SK-N-DZ (cell line): ENCODE results near the gene ASB7. TPM values are rescaled to one million over a fixed set of nuclear protein-coding genes. Genes with fewer than 3 reads are reported as not detected.
"Not testable (repeated sequence)": the region's sequence is repeated elsewhere in the genome, so short reads cannot be mapped to it uniquely, and the experiment has no call there.

ENCODE experiments used
- DNase-seq: peaks from one replicate; pipeline ENCODE4 v3.0.0-alpha.2; 2015; ENCODE audit warnings: low spot score
- polyA plus RNA-seq, 2 experiments: library from polyadenylated mRNA; depleted of rRNA; stranded (reverse); fragments of >200 nt; gene quantifications; 2 replicates each; pipeline ENCODE4 v1.2.3, GENCODE V29; 2014

The ASB7 gene
- 6.5 and 8.0 TPM in 2 replicates for polyA plus RNA-seq (2014; cell fraction: cytosol; rRNA removed)
- polyA plus RNA-seq (2014; cell fraction: nucleus; rRNA removed) = 5.6 and 6.0 TPM in 2 replicates

- peak; percentile 100 for DNase-seq
Measured at GRCh38 chr15:100602064-100602822, at the start of gene ASB7, which contains the start of gene LINS1. Gene ASB7 (plus strand): TSS chr15:100602589. CDS start chr15:100612217, 9,628 bp downstream. Gene LINS1 (minus strand): TSS chr15:100602184. CDS start chr15:100580842, 21,342 bp downstream.

- no peak for DNase-seq
Measured at GRCh38 chr15:100553468-100553867, 48.9 kb upstream of the ASB7 start.

DNA sequence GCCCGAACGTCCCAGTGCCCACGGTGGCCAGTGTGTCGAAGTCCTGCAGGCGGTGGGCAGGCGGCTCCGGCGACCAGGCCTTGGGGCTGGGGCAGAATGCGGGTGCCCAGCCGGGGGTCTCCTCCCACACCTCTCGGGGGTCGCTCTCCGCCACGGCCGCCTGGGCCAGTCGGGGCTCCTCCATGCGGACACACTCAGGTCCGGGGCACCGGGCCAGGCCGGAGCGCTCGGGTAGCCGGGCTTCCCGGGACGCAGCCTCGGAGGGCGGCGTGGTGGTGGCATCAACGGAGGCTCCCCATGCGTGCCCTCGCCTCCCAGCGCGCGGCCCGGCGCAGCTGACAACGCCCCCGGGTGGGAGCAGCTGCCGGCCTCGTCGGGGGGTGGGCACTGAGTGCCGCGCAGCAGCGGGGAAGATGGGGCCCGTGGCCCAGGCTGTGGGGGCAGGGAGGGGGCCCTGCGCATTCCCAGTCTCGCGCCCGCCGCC lies 43.6 kb upstream of the ASB7 start:
- DNase-seq = no peak

DNA sequence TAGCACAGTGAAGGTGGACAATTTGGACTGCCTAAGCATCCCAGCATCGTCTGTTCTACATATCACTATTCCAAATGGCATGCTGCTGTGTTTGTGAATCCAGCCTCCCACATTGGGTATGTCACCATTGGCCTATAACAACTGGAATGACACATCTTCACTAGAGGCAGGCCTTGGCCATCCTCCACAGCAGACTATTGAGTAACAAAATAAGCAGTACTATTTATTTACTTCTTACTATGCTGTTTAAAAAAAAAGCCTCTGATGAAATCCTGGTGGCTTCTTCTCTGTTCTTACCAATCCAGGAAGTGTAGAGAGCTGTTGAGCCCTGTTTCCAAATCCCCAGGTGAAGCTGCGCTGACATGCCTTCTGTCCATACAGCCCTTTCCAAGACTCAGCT lies 43.1 kb upstream of the ASB7 start:
- DNase-seq = no peak

GRCh38 chr15:100560323-100560722 lies 42.1 kb upstream of the ASB7 start:
- no peak for DNase-seq

DNA sequence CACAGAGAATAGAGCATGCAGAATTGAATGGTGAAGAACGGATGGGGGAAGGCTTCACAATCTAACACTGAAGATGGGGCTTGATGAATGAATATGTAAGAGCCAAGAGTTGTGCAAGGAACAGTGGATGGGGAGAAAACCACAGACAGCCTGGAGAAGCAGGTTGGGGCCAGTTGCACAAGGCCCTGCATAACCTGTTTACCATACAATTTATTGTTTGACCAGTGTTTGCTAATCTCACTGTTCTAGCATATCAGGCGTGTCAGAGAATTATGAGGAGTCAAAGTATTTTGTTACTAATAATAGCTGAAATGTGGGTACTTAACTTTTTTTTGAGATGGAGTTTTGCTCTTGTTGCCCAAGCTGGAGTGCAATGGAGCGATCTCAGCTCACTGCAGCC lies 36.8 kb upstream of the ASB7 start:
- no peak for DNase-seq

DNA sequence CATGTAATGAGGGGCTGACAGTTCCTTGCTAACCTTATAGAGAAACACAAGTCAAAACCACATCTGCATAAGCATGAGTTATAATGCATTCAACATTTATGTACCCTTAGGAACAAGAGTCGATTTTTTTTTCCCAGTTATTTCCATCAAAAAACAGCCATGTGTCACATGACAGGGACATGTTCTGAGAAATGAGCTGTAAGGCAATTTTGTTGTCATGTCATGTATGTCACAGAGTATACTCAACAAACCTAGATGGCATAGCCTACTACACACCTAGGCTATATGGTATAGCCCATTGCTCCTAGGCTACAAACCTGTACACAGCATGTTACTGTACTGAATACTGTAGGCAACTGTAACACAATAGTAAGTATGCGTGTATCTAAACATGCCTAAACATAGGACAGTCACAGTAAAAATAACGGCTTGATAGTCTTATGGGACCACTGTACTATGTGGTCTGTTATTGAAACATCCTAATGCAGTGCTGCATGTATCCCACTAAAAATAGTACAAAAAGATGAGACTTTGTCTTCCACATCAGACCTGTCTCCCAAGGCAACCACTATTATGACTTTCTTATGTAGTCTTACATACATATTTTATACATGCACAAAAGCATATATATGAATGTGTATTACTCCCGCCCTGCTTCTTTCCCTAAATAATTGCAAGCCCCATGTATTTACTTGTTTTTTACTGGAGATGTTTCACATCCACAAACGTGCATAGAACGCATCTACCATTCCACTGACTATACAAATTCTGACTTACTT lies 35.4 kb upstream of the ASB7 start:
- no peak for DNase-seq

GRCh38 chr15:100569391-100569790 lies 33.0 kb upstream of the ASB7 start:
- no peak for DNase-seq

DNA sequence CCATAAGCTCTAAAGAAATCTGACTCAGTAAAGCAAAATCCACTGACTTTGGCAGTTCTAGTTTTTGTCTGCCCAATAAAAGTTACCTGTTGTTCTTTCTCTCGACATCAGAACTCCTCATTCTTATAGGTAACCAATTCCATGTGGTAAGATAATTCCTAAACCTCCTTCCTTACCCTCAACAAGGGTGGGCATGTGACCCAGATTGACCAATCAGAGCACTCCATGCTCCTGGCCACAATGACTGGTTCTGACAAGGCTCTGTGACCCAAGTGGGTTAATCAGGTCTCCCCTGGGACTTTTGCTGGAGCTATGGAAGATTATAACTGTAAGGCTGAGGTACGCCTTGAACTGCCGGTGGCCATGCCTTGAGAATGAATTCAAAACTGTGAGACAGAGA lies 32.1 kb upstream of the ASB7 start:
- no peak for DNase-seq

DNA sequence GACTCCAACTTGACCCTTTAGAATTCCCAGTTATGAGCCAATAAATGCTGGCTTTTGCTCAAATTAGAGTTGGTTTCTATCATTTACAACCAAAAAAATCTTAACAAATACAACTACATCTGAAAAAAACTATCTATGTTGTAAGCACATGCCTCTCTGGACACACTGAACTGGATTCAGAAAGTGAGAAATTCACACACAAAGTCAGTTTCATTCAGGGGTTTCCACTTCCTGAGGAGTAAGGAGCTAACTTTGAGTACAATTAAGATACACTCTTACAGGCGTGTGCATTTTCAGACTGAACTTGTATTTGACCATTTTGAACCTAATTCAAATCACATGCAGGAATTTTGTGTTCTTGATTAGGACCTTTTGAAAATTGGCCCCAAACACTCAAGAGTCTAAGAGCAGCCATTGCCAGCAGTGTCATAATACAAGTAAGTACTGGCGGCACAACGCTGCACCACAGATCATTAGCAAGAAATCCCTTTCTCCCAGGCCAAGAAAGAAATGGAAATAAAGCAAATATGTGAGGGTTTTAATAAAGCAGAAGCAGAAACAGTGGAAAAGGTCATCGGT lies 31.6 kb upstream of the ASB7 start:
- no peak for DNase-seq

GRCh38 chr15:100571592-100572167 lies 30.7 kb upstream of the ASB7 start:
- no peak for DNase-seq

DNA sequence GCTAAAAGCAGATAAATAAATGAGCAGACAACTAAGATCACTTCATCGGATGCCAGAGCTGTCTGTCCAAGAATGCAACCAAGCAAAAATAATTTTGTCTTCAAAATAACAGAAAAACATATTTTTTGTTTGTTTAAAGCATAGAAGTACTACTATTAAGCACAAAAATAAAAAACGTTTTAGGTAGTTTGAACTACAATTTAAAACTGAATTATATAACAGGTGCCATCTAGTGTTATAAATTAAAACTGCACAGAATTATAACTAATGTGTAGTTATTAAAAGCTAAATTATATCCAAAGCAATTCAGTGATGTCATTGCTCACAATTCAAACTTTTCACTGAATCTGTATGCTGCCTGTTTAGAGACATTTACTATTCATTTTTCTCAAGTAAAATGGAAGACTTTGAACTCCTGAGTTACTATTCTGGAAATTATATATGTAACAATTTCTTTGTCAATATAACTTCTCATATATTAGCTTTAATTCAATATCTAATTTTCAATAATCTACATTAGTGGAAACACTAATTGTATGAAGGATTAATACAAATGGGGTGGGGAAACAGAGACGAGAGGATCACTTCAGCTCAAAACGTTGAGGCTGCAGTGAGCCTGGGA lies 29.9 kb upstream of the ASB7 start:
- DNase-seq = no peak

DNA sequence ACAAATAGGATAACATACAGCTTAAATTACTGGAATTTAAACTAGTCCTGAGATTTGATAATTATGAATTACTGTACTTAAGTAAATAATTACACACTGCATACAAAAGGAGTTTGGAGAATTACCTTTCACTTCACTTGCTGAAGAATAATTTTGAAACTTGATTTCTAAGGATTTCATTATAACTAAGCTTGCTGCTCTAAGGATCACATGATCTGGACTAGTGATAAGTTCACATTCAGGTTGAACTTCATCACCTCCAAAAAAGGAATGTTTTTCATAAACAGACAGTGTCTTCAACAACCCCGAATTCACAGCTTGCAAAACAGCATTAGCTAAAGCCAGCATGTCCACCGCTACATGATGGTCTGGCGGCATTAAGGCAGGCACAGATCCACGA lies 28.9 kb upstream of the ASB7 start:
- no peak for DNase-seq

GRCh38 chr15:100580414-100580813 lies 22.0 kb upstream of the ASB7 start:
- no peak for DNase-seq

DNA sequence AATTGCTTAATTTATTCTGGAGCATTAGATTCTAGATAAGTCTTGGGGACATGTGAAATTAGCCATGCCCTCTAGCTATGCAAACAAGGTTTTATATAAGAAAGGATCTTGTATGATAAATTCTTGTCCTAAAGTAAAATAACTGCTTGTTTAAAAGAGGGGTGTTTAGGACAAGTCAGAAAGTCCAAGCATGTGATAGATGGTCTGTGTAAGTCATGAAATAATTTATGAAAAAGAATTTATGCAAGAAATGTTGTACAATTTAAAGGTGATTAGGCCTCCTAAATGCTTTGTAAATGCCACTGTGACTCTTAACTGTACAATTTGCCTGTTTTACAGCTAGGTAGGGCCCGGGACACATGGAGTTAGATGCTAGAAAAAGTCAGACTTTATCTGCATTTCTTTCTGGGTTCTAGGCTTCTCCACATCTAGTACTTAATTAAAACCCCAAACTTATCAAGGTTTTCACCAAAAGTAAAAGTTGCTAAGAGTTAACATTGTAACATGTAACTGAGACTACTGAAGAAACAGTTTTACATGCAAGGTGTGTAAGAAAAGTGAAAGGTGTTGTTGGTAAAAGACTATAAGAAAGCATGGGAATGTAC lies 13.6 kb upstream of the ASB7 start:
- peak; percentile 21 for DNase-seq

DNA sequence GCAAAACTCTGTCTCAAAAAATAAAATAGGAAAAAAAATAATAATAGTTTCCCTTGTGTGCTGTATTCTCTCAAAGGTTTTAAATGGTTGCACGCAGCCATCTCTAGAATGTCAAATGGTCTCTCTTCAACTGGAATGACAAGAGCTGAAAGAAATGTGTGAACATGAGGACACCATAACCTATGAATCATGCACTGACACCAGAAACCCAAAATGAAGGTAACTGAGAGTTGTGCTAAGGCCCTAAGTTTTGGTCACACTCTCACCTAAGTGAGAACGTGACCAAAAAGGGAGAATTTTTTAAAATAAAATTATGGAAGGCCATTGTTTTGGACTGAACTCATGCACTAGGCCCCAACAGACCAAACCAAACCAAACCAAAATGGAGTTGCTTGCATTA lies 11.2 kb upstream of the ASB7 start:
- DNase-seq = not testable (repeated sequence)

DNA sequence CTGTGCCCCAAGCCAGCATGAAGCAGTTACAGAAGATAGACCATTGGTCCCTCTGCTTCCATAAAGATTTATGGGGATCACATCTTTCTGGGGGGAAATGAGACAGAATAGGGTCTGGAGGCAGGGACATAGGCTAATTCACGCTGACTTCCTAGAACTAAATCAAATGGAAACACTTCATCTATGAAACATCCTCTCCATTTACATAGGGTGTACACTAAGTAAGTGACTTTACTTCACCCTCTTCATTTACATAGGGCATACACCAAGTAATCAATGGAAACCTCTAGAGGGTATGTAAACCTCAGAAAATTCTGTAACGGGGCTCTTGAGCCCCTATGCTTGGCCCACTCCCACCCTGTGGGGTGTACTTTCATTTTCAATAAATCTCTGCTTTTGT lies 10.6 kb upstream of the ASB7 start:
- DNase-seq = no peak

DNA sequence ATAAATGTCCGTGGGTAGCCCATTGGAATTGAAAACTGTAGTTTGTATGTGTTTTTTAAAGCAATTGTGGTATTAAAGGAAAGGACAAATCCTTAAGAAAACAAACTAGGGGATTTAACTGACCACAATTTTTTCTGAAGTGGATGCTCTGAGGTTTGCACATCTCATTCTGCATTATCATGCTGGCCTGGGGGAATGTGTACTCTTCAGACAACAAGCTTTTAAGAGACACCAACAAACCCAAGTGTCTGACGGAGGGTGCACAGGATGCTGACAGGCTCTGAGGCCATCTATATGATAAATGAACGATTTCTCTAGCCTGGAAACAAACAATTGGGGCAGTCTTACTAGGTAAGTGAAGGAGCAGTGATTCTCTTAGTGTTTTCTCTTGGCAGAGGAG lies 9.5 kb upstream of the ASB7 start:
- DNase-seq = no peak

- DNase-seq = no peak
Measured at GRCh38 chr15:100593431-100593830, 9.0 kb upstream of the ASB7 start.

DNA sequence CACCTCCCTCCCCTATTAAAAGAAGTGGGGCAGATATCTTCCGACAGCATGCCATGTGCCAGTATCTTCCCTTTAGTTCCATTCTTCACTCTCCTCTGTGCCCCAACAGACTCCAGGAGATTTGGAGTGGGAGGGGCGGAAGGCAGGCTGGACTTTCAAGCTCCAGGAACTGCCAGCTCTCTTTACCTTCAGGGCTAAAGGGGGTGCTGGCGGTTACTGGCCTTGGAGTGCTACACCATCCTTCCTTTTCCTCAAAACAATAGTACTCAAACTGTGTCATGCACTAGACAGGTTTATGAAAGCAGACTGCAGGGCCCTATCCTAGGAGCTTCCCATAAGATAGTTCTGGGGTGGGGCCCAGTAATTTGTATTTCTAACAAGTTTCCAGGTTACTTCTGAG lies 6.4 kb upstream of the ASB7 start:
- DNase-seq = no peak

DNA sequence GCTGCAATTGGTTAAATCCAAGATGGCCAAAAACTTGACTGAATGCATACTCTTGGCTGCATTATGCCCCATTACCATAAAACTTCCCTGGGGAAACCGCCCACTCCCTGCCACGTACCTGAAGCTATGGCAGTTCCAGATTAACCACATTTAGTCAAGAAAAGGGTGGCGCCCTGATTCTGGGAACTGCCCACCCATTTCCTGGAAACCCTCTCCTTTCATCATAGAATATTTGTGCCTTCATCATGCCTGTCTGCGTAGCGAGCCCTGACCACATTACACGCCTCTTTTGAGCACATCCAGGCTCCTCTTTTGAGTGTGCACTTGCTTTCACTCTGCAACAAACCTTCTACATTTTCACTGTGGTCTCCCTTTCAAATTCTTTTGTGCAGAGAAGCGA lies 5.6 kb upstream of the ASB7 start:
- no peak for DNase-seq
